ENCODE data around the gene GRM4. TPM values are rescaled to one million over a fixed set of nuclear protein-coding genes. Genes with fewer than 3 reads are reported as not detected.

GRM4 gene
- total RNA-seq, 1 donor from 2014 or later: 1.2 TPM

DNA sequence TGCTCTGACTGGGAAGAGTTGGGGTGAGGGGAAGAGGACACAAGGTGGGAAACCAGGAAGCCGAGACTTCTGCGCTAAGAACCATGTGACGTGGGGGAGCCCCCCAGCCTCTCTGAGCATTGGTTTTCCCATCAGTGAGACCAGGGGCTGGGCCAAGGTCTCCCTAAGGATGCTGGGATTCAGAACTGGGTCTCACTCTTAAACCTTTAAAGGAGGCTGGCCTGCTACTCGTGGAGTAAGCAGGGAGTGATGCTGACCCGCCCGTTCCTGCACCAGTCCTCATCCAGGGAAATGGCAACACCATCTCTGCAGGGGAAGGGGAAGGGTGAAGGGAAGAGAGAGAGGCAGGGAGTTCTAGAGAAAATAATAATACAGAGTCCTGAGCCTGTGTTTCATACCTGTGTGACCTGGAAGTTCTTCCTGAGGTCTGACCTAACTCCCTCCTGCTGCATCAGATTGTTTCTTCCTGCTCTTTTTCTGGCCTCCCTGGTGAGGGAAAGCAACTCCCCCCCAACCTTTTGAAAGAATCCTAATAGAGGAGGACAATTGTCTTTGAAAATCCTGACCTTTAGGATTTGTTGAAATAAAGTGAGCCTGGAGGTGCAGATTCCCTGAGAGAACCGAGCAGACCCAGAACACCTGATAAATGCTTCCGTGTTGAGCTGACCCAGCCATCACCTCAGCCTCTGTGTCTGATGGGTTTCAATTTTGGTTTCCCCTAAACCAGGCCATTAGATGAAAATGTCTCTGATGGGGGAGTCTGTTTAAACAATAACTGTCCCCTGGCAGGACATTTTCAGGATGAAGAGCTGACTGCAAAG is 3.0 kb upstream of the GRM4 start:
- peaks cover 51% of the 10 kb centered on the region for H3K27me3 Mint-ChIP-seq (ENCODE audit: insufficient read depth, low read depth)
- peak; percentile 1 for DNase-seq (ENCODE audit: low spot score)
- H3K27me3 ChIP-seq: peaks cover 94% of the 10 kb centered on the region
- no peak overlapping the region for H3K27ac Mint-ChIP-seq
- H3K4me1 ChIP-seq: peaks cover 23% of the 10 kb centered on the region
- no peaks in the 10 kb centered on the region for H3K9me3 Mint-ChIP-seq
- peaks cover 14% of the 10 kb centered on the region for H4K20me1 ChIP-seq (ENCODE audit: low read depth)
- H2AFZ ChIP-seq (replicated peaks): no peak overlapping the region
- no peak overlapping the region for H3K9ac ChIP-seq
- no peaks in the 10 kb centered on the region for H3K36me3 ChIP-seq
- H3K9me3 ChIP-seq (ENCODE audit: low read depth): no peaks in the 10 kb centered on the region
- H3K4me3 ChIP-seq: no peak overlapping the region
- H3K4me3 Mint-ChIP-seq: no peak overlapping the region
- H3K36me3 Mint-ChIP-seq: no peaks in the 10 kb centered on the region
- H3K4me2 ChIP-seq: peak overlapping the region; percentile 12
- H3K4me1 Mint-ChIP-seq: peaks cover 30% of the 10 kb centered on the region
- H3K79me2 ChIP-seq (ENCODE audit: low read depth): no peaks in the 10 kb centered on the region
- no peak overlapping the region for H3K27ac ChIP-seq
- TF ChIP-seq EZH2phosphoT487 (IDR thresholded peaks at IDR 0.05) (no peak), EZH2 (IDR thresholded peaks at IDR 0.05) (no peak)
- TF ChIP-seq, protein P1, sequence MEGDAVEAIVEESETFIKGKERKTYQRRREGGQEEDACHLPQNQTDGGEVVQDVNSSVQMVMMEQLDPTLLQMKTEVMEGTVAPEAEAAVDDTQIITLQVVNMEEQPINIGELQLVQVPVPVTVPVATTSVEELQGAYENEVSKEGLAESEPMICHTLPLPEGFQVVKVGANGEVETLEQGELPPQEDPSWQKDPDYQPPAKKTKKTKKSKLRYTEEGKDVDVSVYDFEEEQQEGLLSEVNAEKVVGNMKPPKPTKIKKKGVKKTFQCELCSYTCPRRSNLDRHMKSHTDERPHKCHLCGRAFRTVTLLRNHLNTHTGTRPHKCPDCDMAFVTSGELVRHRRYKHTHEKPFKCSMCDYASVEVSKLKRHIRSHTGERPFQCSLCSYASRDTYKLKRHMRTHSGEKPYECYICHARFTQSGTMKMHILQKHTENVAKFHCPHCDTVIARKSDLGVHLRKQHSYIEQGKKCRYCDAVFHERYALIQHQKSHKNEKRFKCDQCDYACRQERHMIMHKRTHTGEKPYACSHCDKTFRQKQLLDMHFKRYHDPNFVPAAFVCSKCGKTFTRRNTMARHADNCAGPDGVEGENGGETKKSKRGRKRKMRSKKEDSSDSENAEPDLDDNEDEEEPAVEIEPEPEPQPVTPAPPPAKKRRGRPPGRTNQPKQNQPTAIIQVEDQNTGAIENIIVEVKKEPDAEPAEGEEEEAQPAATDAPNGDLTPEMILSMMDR (IDR thresholded peaks at IDR 0.05): no peak
- peaks cover 51% of the 10 kb centered on the region for H3F3A ChIP-seq (ENCODE audit: low read depth)

DNA sequence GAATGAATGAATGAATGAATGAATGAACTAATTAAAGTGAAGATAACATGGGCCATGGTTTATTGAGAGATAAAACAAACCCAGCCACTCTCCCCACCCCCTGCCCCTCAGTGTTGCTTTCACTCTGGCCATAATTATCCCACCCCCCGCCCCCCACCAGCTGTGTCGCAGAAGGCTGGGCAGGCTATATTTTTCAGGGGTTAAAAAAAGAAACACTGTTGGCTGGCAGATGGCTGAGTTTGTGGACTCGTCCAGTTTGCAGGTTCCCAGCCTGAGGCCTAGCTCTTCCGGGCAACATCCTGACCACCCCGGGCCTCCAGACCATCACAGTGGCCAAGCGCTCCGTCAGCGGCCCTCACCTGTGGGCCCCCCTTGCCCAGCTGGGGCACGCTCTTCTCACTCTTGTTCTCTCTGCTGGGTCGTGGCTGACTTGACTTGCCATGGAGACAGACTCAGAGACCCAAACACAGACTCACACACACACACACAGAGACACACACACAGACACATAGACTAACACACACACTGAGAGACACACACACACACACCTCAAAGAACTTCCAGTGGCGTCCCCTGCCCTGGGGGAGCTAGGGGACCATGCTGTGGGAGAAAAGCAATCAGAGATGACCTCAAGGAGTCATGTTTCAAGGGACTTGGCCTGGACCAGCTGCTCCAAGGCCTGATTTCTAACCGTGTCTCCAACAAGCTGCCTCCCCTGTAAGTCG is 2.2 kb upstream of the GRM4 start:
- Histone ChIP-seq H3K4me3 (no peak overlapping the region), H3K27me3 (peaks cover 94% of the 10 kb centered on the region), H2AFZ (replicated peaks) (no peak overlapping the region), H3K4me1 (peaks cover 31% of the 10 kb centered on the region), H3K79me2 (ENCODE audit: low read depth) (no peaks in the 10 kb centered on the region), H3K9ac (no peak overlapping the region), H3F3A (ENCODE audit: low read depth) (peaks cover 51% of the 10 kb centered on the region), H3K9me3 (ENCODE audit: low read depth) (no peaks in the 10 kb centered on the region), H4K20me1 (ENCODE audit: low read depth) (peaks cover 21% of the 10 kb centered on the region), H3K27ac (no peak overlapping the region), H3K4me2 (peak overlapping the region; percentile 12), H3K36me3 (no peaks in the 10 kb centered on the region)
- Mint-ChIP-seq H3K36me3 (no peaks in the 10 kb centered on the region), H3K27ac (no peak overlapping the region), H3K27me3 (ENCODE audit: insufficient read depth, low read depth) (peaks cover 55% of the 10 kb centered on the region), H3K4me1 (peaks cover 35% of the 10 kb centered on the region), H3K9me3 (no peaks in the 10 kb centered on the region), H3K4me3 (peak overlapping the region; percentile 49)
- no peak for DNase-seq (ENCODE audit: low spot score)
- TF ChIP-seq, protein P1 (IDR thresholded peaks at IDR 0.05): no peak

DNA sequence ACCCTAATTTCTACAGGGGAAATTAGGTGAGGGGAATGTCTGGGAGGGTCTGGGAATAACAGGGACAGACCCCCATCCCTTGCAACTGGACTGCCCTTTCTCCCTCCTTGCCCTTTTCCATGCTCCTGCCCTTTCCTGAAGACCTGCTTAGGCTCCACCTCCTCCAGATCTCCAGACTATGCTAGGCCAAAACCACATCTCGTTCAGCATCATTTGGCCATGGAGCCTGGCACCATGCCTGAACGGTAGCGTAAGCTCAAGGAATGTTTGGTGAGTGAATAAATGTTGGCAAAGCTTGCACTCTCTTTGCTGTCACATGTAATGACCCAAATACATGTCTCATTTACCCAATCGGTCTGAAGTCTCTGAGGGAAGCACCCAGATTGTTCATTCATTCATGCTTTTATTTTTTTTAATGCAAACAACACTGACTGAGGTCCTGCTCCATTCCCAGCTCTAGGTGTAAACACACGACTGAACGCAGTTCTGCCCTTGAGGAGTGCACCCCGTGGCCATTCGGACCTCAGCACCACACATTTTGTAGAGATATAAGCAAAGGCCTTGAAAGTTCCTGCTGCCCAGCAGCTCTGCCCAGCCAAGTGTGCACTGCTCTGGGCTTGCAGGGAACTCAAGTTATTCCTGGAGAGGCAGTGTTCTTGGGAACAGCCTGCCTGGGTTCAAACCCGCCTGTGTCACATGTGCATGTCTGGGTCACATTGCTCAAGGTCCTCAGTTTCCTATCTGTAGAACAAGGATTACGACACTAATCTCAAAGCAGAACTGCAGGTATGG is 1.1 kb upstream of the GRM4 start:
- Mint-ChIP-seq H3K36me3 (no peaks in the 10 kb centered on the region), H3K4me1 (peaks cover 39% of the 10 kb centered on the region), H3K27me3 (ENCODE audit: insufficient read depth, low read depth) (peaks cover 55% of the 10 kb centered on the region), H3K27ac (no peak overlapping the region), H3K9me3 (no peaks in the 10 kb centered on the region), H3K4me3 (peak overlapping the region; percentile 75)
- Histone ChIP-seq H3F3A (ENCODE audit: low read depth) (peaks cover 51% of the 10 kb centered on the region), H3K4me1 (peaks cover 40% of the 10 kb centered on the region), H3K27me3 (peaks cover 93% of the 10 kb centered on the region), H3K9me3 (ENCODE audit: low read depth) (no peaks in the 10 kb centered on the region), H3K27ac (no peak overlapping the region), H4K20me1 (ENCODE audit: low read depth) (peaks cover 25% of the 10 kb centered on the region), H3K36me3 (no peaks in the 10 kb centered on the region), H2AFZ (replicated peaks) (no peak overlapping the region), H3K4me3 (no peak overlapping the region), H3K79me2 (ENCODE audit: low read depth) (no peaks in the 10 kb centered on the region), H3K9ac (no peak overlapping the region), H3K4me2 (no peak overlapping the region)
- no peak for DNase-seq (ENCODE audit: low spot score)
- TF ChIP-seq EZH2phosphoT487 (IDR thresholded peaks at IDR 0.05) (no peak), EZH2 (IDR thresholded peaks at IDR 0.05) (no peak)
- TF ChIP-seq, protein P1 (IDR thresholded peaks at IDR 0.05): no peak
